Uterus (tissue), 4 donors: ENCODE data around the gene ARMH1. TPM values are rescaled to one million over a fixed set of nuclear protein-coding genes. Genes with fewer than 3 reads are reported as not detected.

ENCODE experiments used
- DNase-seq, 2 donors: peaks; one replicate each; pipeline ENCODE4 v3.0.0-alpha.2; 2019 to 2020
- H3K27ac ChIP-seq, 2 donors: fragments of 200-600 bp; sonication (generic); 1 replicate in 1 of 2; 2 replicates in 1 of 2; pipeline ENCODE4 v1.5.1; 2016 to 2018
- H3K27me3 ChIP-seq, 2 donors: fragments of 200-600 bp; sonication (generic); one replicate each; pipeline ENCODE4 v1.5.1; 2018 to 2019; ENCODE audit warnings: control low read depth in 1 of 2
- H3K36me3 ChIP-seq, 2 donors: fragments of 200-600 bp; sonication (generic); one replicate each; pipeline ENCODE4 v1.5.1; 2019; ENCODE audit warnings: control low read depth in 1 of 2
- H3K4me1 ChIP-seq, 2 donors: fragments of 200-600 bp; sonication (generic); one replicate each; pipeline ENCODE4 v1.5.1; 2018 to 2019; ENCODE audit warnings: control low read depth in 1 of 2
- H3K4me3 ChIP-seq, 2 donors: fragments of 200-600 bp; sonication (generic); 1 replicate in 1 of 2; 2 replicates in 1 of 2; pipeline ENCODE4 v1.5.1; 2018 to 2019; ENCODE audit warnings: mild to moderate bottlenecking in 1 of 2
- H3K9me3 ChIP-seq, 2 donors: fragments of 200-600 bp; sonication (generic); one replicate each; pipeline ENCODE4 v1.5.1; 2019; ENCODE audit warnings: control low read depth in 1 of 2
- POLR2A ChIP-seq, 2 donors: fragments of 450-650 bp; IDR thresholded peaks; one replicate each; pipeline ENCODE4 v1.6.1; 2016; ENCODE audit warnings: antibody characterized with exemption in 2 of 2, mild to moderate bottlenecking in 1 of 2, moderate library complexity in 1 of 2
- intact Hi-C: fragments of 100-400 bp; cut with DNase I; formaldehyde crosslinking; loops from one replicate; pipeline ENCODE4 v1.15.1; 2023; ENCODE audit warnings: low total_unique reads
- total RNA-seq, 4 donors: library from RNA; depleted of rRNA in 3 of 4; stranded (reverse); fragments of >200 nt in 3 of 4; gene quantifications; one replicate each; pipeline versions ENCODE4 v1.1.0 to v1.2.4, GENCODE V29; 2014 to 2023
- TF ChIP-seq, protein P1 (sequence below), 4 experiments: fragments of 200-600 bp in 2 of 4; fragments of 450-650 bp in 2 of 4; sonication (generic) in 2 of 4; IDR thresholded peaks; one replicate each; pipeline ENCODE4 v1.5.1; 2016 to 2019; ENCODE audit warnings: antibody characterized with exemption in 4 of 4, mild to moderate bottlenecking in 2 of 4, moderate library complexity in 1 of 4
- donor health status: DM: yes; HTN: yes; CAD: no.

Gene ARMH1
- total RNA-seq, 4 donors from 2014 or later = 2.7 to 7.7 (median 5.2) TPM; not detected in 1

DNA sequence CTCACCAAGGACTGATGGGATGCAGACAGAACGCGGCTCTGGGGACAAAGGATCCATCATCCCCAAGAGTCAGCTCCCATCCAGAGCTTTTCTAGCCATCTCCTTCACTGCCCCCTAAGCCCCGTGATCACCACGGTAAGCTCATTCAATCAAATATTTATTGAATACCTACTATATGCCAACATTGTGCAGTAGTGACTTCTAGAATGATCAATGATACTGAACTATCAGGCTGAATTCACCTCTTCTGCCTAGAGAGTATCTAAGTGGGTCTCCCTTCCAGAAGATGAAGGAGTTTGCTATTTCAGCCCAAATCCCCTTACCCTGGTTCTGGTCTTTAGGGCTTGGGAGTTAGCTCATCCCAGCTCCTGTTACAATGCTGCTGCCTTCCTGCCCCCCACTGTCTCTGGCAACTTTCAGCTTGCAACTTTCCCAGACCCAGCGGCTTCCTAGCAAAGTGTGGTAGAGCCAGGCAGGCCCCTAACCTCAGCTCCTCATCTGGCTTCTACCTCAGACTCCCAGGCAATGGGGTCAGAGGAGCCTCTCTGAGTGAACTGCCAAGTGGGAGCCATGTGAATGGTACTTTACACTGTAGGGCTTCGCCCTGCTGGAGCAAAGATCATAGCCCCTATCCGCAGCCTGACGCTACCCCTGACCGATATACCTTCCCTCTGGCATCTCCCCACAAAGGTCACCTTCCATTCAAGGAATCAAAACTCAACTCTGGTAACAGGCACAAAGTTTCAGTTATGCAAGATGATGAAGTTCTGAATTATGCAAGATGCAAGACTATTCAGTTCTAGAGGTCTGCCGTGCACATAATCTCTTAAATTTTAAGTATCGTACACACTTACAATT is 21.2 kb upstream of the ARMH1 start:
- intact Hi-C loops = no loop called here
- H3K27me3 ChIP-seq = no peaks in the 10 kb centered on the region
- TF ChIP-seq, protein P1, sequence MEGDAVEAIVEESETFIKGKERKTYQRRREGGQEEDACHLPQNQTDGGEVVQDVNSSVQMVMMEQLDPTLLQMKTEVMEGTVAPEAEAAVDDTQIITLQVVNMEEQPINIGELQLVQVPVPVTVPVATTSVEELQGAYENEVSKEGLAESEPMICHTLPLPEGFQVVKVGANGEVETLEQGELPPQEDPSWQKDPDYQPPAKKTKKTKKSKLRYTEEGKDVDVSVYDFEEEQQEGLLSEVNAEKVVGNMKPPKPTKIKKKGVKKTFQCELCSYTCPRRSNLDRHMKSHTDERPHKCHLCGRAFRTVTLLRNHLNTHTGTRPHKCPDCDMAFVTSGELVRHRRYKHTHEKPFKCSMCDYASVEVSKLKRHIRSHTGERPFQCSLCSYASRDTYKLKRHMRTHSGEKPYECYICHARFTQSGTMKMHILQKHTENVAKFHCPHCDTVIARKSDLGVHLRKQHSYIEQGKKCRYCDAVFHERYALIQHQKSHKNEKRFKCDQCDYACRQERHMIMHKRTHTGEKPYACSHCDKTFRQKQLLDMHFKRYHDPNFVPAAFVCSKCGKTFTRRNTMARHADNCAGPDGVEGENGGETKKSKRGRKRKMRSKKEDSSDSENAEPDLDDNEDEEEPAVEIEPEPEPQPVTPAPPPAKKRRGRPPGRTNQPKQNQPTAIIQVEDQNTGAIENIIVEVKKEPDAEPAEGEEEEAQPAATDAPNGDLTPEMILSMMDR (IDR thresholded peaks at IDR 0.05) = no peak
- TF ChIP-seq POLR2A (IDR thresholded peaks at IDR 0.05) = no peak
- no peak for DNase-seq
- H3K4me1 ChIP-seq = no peaks in the 10 kb centered on the region
- no peaks in the 10 kb centered on the region for H3K9me3 ChIP-seq
- H3K27ac ChIP-seq = no peak overlapping the region
- H3K4me3 ChIP-seq = no peak overlapping the region
- H3K36me3 ChIP-seq = no peaks in the 10 kb centered on the region

DNA sequence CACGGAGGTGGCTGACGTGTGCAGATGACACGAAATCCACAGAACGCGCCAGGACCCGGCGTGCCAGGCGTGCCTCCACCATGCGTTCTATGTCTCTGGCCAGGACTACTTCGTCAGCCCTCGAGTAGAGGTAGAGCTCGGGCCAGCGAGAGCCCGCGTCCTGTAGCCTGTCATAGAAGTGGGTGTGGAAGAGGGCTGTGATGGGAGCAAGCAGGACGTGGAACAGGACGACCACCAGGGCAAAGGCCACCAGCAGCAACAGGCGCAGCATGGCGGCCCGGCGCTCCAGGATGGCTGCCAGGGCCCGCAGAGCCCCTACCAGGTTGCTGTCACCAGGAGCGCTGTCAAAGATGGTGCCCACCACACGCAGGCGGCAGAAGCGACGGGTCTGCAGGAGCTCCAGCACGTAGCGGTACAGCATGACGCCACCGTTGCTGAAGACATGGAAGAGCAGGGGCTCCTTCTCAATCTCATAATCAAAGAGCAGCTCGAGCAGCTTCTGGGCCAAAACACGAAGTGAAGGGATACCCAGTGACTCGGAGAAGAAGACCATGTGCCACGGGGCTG is 19.8 kb upstream of the ARMH1 start:
- Histone ChIP-seq H3K4me1 (no peaks in the 10 kb centered on the region), H3K27me3 (no peaks in the 10 kb centered on the region), H3K27ac (no peak overlapping the region), H3K4me3 (no peak overlapping the region), H3K9me3 (no peaks in the 10 kb centered on the region), H3K36me3 (no peaks in the 10 kb centered on the region)
- intact Hi-C loops = no loop called here
- TF ChIP-seq, protein P1 (IDR thresholded peaks at IDR 0.05) = no peak
- no peak for TF ChIP-seq POLR2A (IDR thresholded peaks at IDR 0.05)
- no peak for DNase-seq

DNA sequence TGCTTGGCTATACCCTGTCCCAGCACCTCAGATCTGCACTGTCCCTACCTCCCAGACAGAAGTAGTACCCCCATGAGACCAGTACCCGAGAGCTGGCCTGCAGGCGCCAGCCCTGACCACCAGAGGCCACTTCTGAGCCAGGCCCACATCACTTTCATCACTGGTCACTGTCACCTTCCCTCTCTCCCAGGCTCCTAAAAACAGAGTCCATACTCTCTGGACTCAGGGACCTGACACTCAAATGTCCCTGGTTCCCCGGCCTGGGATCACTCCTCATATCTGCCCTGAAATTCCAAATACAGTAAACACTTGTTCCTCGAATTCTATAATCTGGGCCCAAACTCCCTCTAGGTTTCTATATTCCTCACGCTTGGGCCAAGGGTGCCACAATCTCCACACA is 18.9 kb upstream of the ARMH1 start:
- Histone ChIP-seq H3K36me3 (no peaks in the 10 kb centered on the region), H3K27me3 (no peaks in the 10 kb centered on the region), H3K4me1 (no peaks in the 10 kb centered on the region), H3K27ac (no peak overlapping the region), H3K4me3 (no peak overlapping the region), H3K9me3 (no peaks in the 10 kb centered on the region)
- TF ChIP-seq, protein P1 (IDR thresholded peaks at IDR 0.05) = peak; percentile 13 to 55 (median 43)
- no peak for TF ChIP-seq POLR2A (IDR thresholded peaks at IDR 0.05)
- intact Hi-C loops = no loop called here
- DNase-seq = no peak

DNA sequence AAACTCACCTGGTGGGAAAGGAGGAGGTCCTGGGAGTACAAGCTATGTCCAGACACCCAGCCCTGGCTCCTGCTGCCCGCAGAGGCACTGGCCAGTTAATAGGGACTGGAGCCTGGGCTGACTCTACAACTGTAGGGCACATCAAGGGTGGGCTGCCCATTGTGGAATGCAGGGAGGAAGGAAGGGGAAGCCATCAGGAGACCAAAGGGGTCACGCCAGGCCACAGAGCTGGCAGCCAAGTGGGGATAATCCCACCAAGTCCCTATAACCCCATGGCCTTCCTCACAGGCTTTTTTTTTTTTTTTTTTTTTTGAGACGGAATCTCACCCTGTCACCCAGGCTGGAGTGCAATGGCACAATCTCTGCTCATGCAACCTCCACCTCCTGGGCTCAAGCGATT is 14.9 kb upstream of the ARMH1 start:
- intact Hi-C loops = no loop called here
- Histone ChIP-seq H3K4me1 (no peaks in the 10 kb centered on the region), H3K9me3 (no peaks in the 10 kb centered on the region), H3K36me3 (no peaks in the 10 kb centered on the region), H3K27ac (no peak overlapping the region), H3K4me3 (no peak overlapping the region), H3K27me3 (no peaks in the 10 kb centered on the region)
- DNase-seq = no peak
- no peak for TF ChIP-seq POLR2A (IDR thresholded peaks at IDR 0.05)
- TF ChIP-seq, protein P1 (IDR thresholded peaks at IDR 0.05) = no peak

DNA sequence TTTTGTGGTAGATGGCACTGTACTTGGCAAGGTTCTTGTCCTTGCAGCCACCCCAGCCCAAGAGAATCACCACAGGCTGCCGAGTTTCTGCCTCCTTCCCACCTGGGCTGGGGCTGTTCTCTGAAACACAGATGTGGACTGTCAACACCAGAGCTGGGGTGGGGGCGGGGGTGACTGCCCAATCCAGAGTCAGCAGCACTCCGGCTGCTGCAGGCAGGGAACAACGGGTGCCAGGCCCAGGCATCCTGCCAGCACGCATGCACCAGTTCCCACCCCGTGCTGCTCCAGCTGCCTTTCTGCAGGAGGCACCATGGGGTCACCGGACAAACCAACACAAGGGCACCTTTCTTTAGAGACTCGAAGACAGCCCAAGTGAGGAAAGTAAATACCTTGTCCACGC is 14.3 kb upstream of the ARMH1 start:
- intact Hi-C loops = no loop called here
- Histone ChIP-seq H3K27ac (no peak overlapping the region), H3K4me1 (no peaks in the 10 kb centered on the region), H3K4me3 (no peak overlapping the region), H3K27me3 (no peaks in the 10 kb centered on the region), H3K9me3 (no peaks in the 10 kb centered on the region), H3K36me3 (no peaks in the 10 kb centered on the region)
- TF ChIP-seq, protein P1 (IDR thresholded peaks at IDR 0.05) = no peak
- TF ChIP-seq POLR2A (IDR thresholded peaks at IDR 0.05) = no peak
- no peak for DNase-seq
